Liver (tissue), 9 donors: ENCODE measurements around the gene CAV2. TPM values are rescaled to one million over a fixed set of nuclear protein-coding genes. Genes with fewer than 3 reads are reported as not detected.

Experiments used
- DNase-seq: peaks from one replicate; pipeline ENCODE4 v3.0.0-alpha.2; 2017; ENCODE audit warnings: low spot score
- H3K27ac ChIP-seq, 2 donors: one replicate each; pipeline ENCODE4 v1.7.0; 2013; ENCODE audit warnings: inconsistent platforms in 2 of 2, low read length in 2 of 2, control low read depth in 1 of 2, low read depth in 1 of 2, mild to moderate bottlenecking in 1 of 2
- H3K27me3 ChIP-seq, 4 donors: one replicate each; pipeline versions ENCODE4 v1.6.1 to v1.7.0; 2013; ENCODE audit warnings: low read length in 3 of 4, inconsistent platforms in 1 of 4, mild to moderate bottlenecking in 1 of 4, moderate library complexity in 1 of 4; ENCODE audit not compliant: control insufficient read depth in 4 of 4, insufficient read depth in 4 of 4
- H3K36me3 ChIP-seq, 4 donors: one replicate each; pipeline versions ENCODE4 v1.6.1 to v1.7.0; 2013; ENCODE audit warnings: low read length in 3 of 4, mild to moderate bottlenecking in 3 of 4, low read depth in 1 of 4, moderate library complexity in 1 of 4; ENCODE audit not compliant: control insufficient read depth in 4 of 4, insufficient read depth in 3 of 4
- H3K4me1 ChIP-seq, 4 donors: one replicate each; pipeline versions ENCODE4 v1.6.1 to v1.7.0; 2013; ENCODE audit warnings: low read length in 3 of 4, mild to moderate bottlenecking in 3 of 4, moderate library complexity in 1 of 4; ENCODE audit not compliant: control insufficient read depth in 4 of 4, insufficient read depth in 4 of 4
- H3K4me3 ChIP-seq, 3 donors: one replicate each; pipeline versions ENCODE4 v1.6.1 to v1.7.0; 2013; ENCODE audit warnings: low read length in 3 of 3, control low read depth in 1 of 3, low read depth in 1 of 3, mild to moderate bottlenecking in 1 of 3
- H3K9ac ChIP-seq, 2 donors: one replicate each; pipeline ENCODE4 v1.7.0; 2013; ENCODE audit warnings: low read length in 2 of 2, mild to moderate bottlenecking in 2 of 2, moderate library complexity in 2 of 2, control low read depth in 1 of 2, low read depth in 1 of 2
- H3K9me3 ChIP-seq, 4 donors: one replicate each; pipeline versions ENCODE4 v1.6.1 to v1.7.0; 2013; ENCODE audit warnings: low read length in 3 of 4; ENCODE audit not compliant: control insufficient read depth in 4 of 4
- EGR1 ChIP-seq, 2 donors: IDR thresholded peaks; 2 replicates each; pipeline ENCODE4 v1.6.1; 2016 to 2018; ENCODE audit warnings: antibody characterized with exemption in 2 of 2, low read depth in 2 of 2
- FOXA1 ChIP-seq: IDR thresholded peaks from 2 replicates; pipeline ENCODE4 v1.6.1; 2016; ENCODE audit warnings: antibody characterized with exemption
- FOXA2 ChIP-seq: IDR thresholded peaks from 2 replicates; pipeline ENCODE4 v1.6.1; 2016; ENCODE audit warnings: antibody characterized with exemption
- GABPA ChIP-seq, 2 donors: IDR thresholded peaks in 1 of 2; conservative IDR thresholded peaks in 1 of 2; 2 replicates each; pipeline ENCODE4 v1.6.1; 2016; ENCODE audit warnings: antibody characterized with exemption in 2 of 2, mild to moderate bottlenecking in 1 of 2, moderate library complexity in 1 of 2
- HNF4A ChIP-seq, 2 donors: conservative IDR thresholded peaks; 2 replicates each; pipeline ENCODE4 v1.6.1; 2016; ENCODE audit warnings: antibody characterized with exemption in 2 of 2, mild to moderate bottlenecking in 2 of 2
- HNF4G ChIP-seq: IDR thresholded peaks from 2 replicates; pipeline ENCODE4 v1.6.1; 2016; ENCODE audit warnings: antibody characterized with exemption
- JUND ChIP-seq, 2 donors: IDR thresholded peaks; 2 replicates each; pipeline ENCODE4 v1.6.1; 2016; ENCODE audit warnings: antibody characterized with exemption in 2 of 2
- RAD21 ChIP-seq, 2 donors: IDR thresholded peaks; 2 replicates each; pipeline ENCODE4 v1.6.1; 2016; ENCODE audit warnings: antibody characterized with exemption in 2 of 2, mild to moderate bottlenecking in 2 of 2
- RXRA ChIP-seq, 2 donors: IDR thresholded peaks; 2 replicates each; pipeline ENCODE4 v1.6.1; 2017 to 2018; ENCODE audit warnings: antibody characterized with exemption in 2 of 2, mild to moderate bottlenecking in 1 of 2
- SP1 ChIP-seq: IDR thresholded peaks from 2 replicates; pipeline ENCODE4 v1.6.1; 2018; ENCODE audit warnings: antibody characterized with exemption, mild to moderate bottlenecking
- TAF1 ChIP-seq: conservative IDR thresholded peaks from 2 replicates; pipeline ENCODE4 v1.6.1; 2016; ENCODE audit warnings: antibody characterized with exemption, mild to moderate bottlenecking
- YY1 ChIP-seq: IDR thresholded peaks from 2 replicates; pipeline ENCODE4 v1.6.1; 2016; ENCODE audit warnings: antibody characterized with exemption, mild to moderate bottlenecking
- WGBS: extraction: QIAGEN DNeasy Blood & Tissue Kit; methylation state at CpG from one replicate; pipeline ENCODE4 v1.1.7; 2013; 5-methylcytosine and 5-hydroxymethylcytosine counted together
- polyA plus RNA-seq, 2 donors: library from polyadenylated mRNA; stranded (reverse) in 1 of 2; unstranded in 1 of 2; fragments of 200-250 nt in 1 of 2; fragments of >200 nt in 1 of 2; fragmentation: Nextera tagmentation in 1 of 2; extraction: Ambion mirVana in 1 of 2; gene quantifications; one replicate each; pipeline versions ENCODE4 v1.2.1 to v1.2.3, GENCODE V29; 2013 to 2015
- total RNA-seq, 2 donors: library from RNA; depleted of rRNA; stranded (reverse); fragments of >200 nt; gene quantifications; one replicate each; pipeline ENCODE4 v1.2.3, GENCODE V29; 2014
- TF ChIP-seq, protein P1 (sequence below): IDR thresholded peaks from 2 replicates; pipeline ENCODE4 v1.6.1; 2016; ENCODE audit warnings: antibody characterized with exemption
- TF ChIP-seq, protein P2 (sequence below): fragments of 150-350 bp; IDR thresholded peaks from 2 replicates; pipeline ENCODE4 v1.5.1; 2017; ENCODE audit warnings: improper control_type of control experiment, low read depth, low read length; ENCODE audit not compliant: missing input control
- TF ChIP-seq, protein P3 (sequence below): IDR thresholded peaks from 2 replicates; pipeline ENCODE4 v1.6.1; 2016; ENCODE audit warnings: antibody characterized with exemption
- TF ChIP-seq, protein P4 (sequence below): IDR thresholded peaks from 2 replicates; pipeline ENCODE4 v1.6.1; 2016; ENCODE audit warnings: antibody characterized with exemption, mild to moderate bottlenecking
- TF ChIP-seq, protein P5 (sequence below): IDR thresholded peaks from 2 replicates; pipeline ENCODE4 v1.6.1; 2016; ENCODE audit warnings: antibody characterized with exemption
- donor health status: healthy.
- donor health status: healthy.
- donor health status: healthy.
- donor health status: healthy.
- donor health status: healthy.

Gene CAV2
- total and polyA plus RNA-seq, 4 donors = 6.8 to 29.7 (median 19.9) TPM

DNA sequence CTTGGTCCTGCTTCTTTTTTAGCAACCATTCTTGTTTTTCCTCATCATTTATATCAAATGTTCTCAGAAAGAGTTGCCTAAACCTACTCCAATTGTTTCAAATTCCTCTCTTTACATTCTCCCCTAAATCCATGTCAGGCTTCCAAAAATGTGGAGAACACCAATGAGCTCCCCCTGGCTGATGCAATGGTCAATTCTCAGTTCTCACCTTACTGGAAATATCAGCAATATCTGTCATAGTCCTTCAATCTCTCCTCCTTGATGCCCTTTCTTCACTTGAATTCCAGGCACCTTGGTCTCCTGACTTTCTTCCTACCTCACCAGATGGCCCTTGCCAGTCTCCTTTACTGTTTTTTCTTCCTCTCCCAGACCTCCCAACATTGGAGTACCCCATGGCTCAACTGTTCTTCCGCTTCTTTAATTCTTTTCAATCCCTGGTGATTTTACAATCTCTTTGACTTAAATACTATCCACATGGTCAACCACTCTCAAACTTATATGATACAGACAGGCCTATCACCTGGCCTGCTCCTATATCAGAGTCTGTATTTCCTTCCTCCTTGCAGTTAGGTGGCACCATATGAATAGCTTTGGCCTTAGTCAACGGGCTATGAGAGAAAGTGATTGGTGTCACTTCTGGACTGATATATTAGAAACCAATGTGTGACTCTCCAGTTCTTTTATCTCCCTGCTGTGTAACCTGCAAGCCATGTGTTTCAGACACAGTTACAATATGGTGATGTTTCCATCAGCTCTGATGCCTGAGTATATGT lies 47.4 kb upstream of the CAV2 start:
- H3K27ac ChIP-seq = no peak overlapping the region
- H3K4me1 ChIP-seq = no peaks in the 10 kb centered on the region
- 98% methylated on average over 2 of the region's 2 CpGs for WGBS
- TF ChIP-seq SP1 = no peak
- peak; percentile 11 to 40 for TF ChIP-seq RAD21 (IDR thresholded peaks at IDR 0.05)
- TF ChIP-seq, protein P1, sequence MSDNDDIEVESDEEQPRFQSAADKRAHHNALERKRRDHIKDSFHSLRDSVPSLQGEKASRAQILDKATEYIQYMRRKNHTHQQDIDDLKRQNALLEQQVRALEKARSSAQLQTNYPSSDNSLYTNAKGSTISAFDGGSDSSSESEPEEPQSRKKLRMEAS = no peak
- no peak for TF ChIP-seq JUND (IDR thresholded peaks at IDR 0.05)
- TF ChIP-seq HNF4A (conservative IDR thresholded peaks at IDR 0.05) = no peak
- no peak for TF ChIP-seq GABPA (IDR thresholded peaks at IDR 0.05 in 1 of 2, conservative IDR thresholded peaks at IDR 0.05 in 1 of 2)
- no peak overlapping the region for H3K4me3 ChIP-seq
- H3K9me3 ChIP-seq = no peaks in the 10 kb centered on the region
- no peak overlapping the region for H3K9ac ChIP-seq
- no peaks in the 10 kb centered on the region for H3K27me3 ChIP-seq
- DNase-seq = no peak
- H3K36me3 ChIP-seq = no peaks in the 10 kb centered on the region

DNA sequence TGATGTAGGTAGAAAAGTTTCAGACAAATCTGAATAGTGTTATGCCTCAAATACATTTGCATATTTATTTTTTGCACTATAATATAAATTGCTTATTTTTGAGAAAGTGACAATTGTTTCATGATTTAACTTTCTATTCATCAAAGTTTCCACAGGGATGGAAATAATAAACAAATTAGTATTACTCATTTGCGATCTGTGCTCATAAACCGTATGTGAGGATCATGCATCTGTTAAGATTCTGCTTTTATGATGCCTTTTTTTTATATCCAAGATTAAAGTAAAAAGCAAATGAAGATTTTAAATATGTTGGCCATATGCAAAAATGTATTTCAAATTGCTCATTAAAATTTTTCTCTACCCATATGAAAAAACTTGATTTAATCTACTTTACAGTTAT lies 45.2 kb upstream of the CAV2 start:
- Histone ChIP-seq H3K27me3 (no peaks in the 10 kb centered on the region), H3K27ac (no peak overlapping the region), H3K4me1 (no peaks in the 10 kb centered on the region), H3K36me3 (no peaks in the 10 kb centered on the region), H3K9me3 (no peaks in the 10 kb centered on the region), H3K4me3 (no peak overlapping the region), H3K9ac (no peak overlapping the region)
- 98% methylated on average over 2 of the region's 2 CpGs for WGBS
- TF ChIP-seq SP1 (no peak), FOXA2 (no peak), RAD21 (IDR thresholded peaks at IDR 0.05) (no peak), HNF4A (conservative IDR thresholded peaks at IDR 0.05) (no peak), EGR1 (IDR thresholded peaks at IDR 0.05; ENCODE audit: low read depth in 2 of 2) (no peak), FOXA1 (no peak), GABPA (IDR thresholded peaks at IDR 0.05 in 1 of 2, conservative IDR thresholded peaks at IDR 0.05 in 1 of 2) (no peak), JUND (IDR thresholded peaks at IDR 0.05) (no peak), HNF4G (no peak), TAF1 (no peak), YY1 (no peak), RXRA (IDR thresholded peaks at IDR 0.05) (no peak)
- TF ChIP-seq, protein P2, sequence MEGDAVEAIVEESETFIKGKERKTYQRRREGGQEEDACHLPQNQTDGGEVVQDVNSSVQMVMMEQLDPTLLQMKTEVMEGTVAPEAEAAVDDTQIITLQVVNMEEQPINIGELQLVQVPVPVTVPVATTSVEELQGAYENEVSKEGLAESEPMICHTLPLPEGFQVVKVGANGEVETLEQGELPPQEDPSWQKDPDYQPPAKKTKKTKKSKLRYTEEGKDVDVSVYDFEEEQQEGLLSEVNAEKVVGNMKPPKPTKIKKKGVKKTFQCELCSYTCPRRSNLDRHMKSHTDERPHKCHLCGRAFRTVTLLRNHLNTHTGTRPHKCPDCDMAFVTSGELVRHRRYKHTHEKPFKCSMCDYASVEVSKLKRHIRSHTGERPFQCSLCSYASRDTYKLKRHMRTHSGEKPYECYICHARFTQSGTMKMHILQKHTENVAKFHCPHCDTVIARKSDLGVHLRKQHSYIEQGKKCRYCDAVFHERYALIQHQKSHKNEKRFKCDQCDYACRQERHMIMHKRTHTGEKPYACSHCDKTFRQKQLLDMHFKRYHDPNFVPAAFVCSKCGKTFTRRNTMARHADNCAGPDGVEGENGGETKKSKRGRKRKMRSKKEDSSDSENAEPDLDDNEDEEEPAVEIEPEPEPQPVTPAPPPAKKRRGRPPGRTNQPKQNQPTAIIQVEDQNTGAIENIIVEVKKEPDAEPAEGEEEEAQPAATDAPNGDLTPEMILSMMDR = no peak
- TF ChIP-seq, protein P1 = no peak
- TF ChIP-seq, protein P3, sequence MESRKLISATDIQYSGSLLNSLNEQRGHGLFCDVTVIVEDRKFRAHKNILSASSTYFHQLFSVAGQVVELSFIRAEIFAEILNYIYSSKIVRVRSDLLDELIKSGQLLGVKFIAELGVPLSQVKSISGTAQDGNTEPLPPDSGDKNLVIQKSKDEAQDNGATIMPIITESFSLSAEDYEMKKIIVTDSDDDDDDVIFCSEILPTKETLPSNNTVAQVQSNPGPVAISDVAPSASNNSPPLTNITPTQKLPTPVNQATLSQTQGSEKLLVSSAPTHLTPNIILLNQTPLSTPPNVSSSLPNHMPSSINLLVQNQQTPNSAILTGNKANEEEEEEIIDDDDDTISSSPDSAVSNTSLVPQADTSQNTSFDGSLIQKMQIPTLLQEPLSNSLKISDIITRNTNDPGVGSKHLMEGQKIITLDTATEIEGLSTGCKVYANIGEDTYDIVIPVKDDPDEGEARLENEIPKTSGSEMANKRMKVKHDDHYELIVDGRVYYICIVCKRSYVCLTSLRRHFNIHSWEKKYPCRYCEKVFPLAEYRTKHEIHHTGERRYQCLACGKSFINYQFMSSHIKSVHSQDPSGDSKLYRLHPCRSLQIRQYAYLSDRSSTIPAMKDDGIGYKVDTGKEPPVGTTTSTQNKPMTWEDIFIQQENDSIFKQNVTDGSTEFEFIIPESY = no peak
- TF ChIP-seq, protein P4, sequence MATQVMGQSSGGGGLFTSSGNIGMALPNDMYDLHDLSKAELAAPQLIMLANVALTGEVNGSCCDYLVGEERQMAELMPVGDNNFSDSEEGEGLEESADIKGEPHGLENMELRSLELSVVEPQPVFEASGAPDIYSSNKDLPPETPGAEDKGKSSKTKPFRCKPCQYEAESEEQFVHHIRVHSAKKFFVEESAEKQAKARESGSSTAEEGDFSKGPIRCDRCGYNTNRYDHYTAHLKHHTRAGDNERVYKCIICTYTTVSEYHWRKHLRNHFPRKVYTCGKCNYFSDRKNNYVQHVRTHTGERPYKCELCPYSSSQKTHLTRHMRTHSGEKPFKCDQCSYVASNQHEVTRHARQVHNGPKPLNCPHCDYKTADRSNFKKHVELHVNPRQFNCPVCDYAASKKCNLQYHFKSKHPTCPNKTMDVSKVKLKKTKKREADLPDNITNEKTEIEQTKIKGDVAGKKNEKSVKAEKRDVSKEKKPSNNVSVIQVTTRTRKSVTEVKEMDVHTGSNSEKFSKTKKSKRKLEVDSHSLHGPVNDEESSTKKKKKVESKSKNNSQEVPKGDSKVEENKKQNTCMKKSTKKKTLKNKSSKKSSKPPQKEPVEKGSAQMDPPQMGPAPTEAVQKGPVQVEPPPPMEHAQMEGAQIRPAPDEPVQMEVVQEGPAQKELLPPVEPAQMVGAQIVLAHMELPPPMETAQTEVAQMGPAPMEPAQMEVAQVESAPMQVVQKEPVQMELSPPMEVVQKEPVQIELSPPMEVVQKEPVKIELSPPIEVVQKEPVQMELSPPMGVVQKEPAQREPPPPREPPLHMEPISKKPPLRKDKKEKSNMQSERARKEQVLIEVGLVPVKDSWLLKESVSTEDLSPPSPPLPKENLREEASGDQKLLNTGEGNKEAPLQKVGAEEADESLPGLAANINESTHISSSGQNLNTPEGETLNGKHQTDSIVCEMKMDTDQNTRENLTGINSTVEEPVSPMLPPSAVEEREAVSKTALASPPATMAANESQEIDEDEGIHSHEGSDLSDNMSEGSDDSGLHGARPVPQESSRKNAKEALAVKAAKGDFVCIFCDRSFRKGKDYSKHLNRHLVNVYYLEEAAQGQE = no peak
- TF ChIP-seq, protein P5, sequence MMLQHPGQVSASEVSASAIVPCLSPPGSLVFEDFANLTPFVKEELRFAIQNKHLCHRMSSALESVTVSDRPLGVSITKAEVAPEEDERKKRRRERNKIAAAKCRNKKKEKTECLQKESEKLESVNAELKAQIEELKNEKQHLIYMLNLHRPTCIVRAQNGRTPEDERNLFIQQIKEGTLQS = no peak
- DNase-seq = no peak
